Hepatocyte (in vitro differentiated cells): ENCODE measurements around the gene POU6F2. TPM values are rescaled to one million over a fixed set of nuclear protein-coding genes. Genes with fewer than 3 reads are reported as not detected.

Experiments
- DNase-seq: peaks from one replicate; pipeline ENCODE4 v3.0.0-alpha.2; 2016; ENCODE audit warnings: low spot score
- H2AFZ ChIP-seq: fragments of 200-600 bp; sonication (generic); 2 replicates; pipeline ENCODE4 v1.6.0; 2016; ENCODE audit warnings: antibody characterized with exemption, mild to moderate bottlenecking
- H3K27ac ChIP-seq: fragments of 200-600 bp; sonication (generic); 2 replicates; pipeline ENCODE4 v1.5.1; 2016; ENCODE audit warnings: mild to moderate bottlenecking
- H3K27me3 ChIP-seq: fragments of 200-600 bp; sonication (generic); 2 replicates; pipeline ENCODE4 v1.6.1; 2016
- H3K36me3 ChIP-seq: fragments of 200-600 bp; sonication (generic); replicated peaks from 2 replicates; pipeline ENCODE4 v1.5.1; 2016; ENCODE audit warnings: low read depth; ENCODE audit not compliant: insufficient read depth
- H3K4me1 ChIP-seq: fragments of 200-600 bp; sonication (generic); 2 replicates; pipeline ENCODE4 v1.5.1; 2016; ENCODE audit warnings: mild to moderate bottlenecking, moderate library complexity; ENCODE audit not compliant: insufficient read depth
- H3K4me2 ChIP-seq: fragments of 200-600 bp; sonication (generic); 2 replicates; pipeline ENCODE4 v1.6.0; 2016
- H3K4me3 ChIP-seq: fragments of 200-600 bp; sonication (generic); 2 replicates; pipeline ENCODE4 v1.5.1; 2016; ENCODE audit warnings: mild to moderate bottlenecking
- H3K79me2 ChIP-seq: fragments of 200-600 bp; sonication (generic); 2 replicates; pipeline ENCODE4 v1.6.0; 2017; ENCODE audit warnings: mild to moderate bottlenecking
- H3K9me2 ChIP-seq: fragments of 200-600 bp; sonication (generic); replicated peaks from 2 replicates; pipeline ENCODE4 v1.6.0; 2017; ENCODE audit warnings: mild to moderate bottlenecking; ENCODE audit not compliant: insufficient read depth
- H3K9me3 ChIP-seq: fragments of 200-600 bp; sonication (generic); 2 replicates; pipeline ENCODE4 v1.5.1; 2016; ENCODE audit warnings: low read depth, mild to moderate bottlenecking
- H4K20me1 ChIP-seq: fragments of 200-600 bp; sonication (generic); 2 replicates; pipeline ENCODE4 v1.6.0; 2016; ENCODE audit warnings: mild to moderate bottlenecking; ENCODE audit not compliant: insufficient read depth, poor library complexity, severe bottlenecking
- CTCF ChIP-seq: fragments of 200-600 bp; sonication (generic); IDR thresholded peaks from 2 replicates; pipeline ENCODE4 v1.5.1; 2016; ENCODE audit warnings: antibody characterized with exemption, mild to moderate bottlenecking; ENCODE audit not compliant: poor library complexity
- EZH2 ChIP-seq: fragments of 200-600 bp; sonication (generic); IDR thresholded peaks from 2 replicates; pipeline ENCODE4 v1.6.1; 2016; ENCODE audit warnings: antibody characterized with exemption, mild to moderate bottlenecking, borderline replicate concordance
- EZH2phosphoT487 ChIP-seq: fragments of 200-600 bp; sonication (generic); IDR thresholded peaks from one replicate; pipeline ENCODE4 v1.6.1; 2018; ENCODE audit warnings: antibody characterized with exemption, mild to moderate bottlenecking, low read depth, moderate library complexity; ENCODE audit not compliant: unreplicated experiment, severe bottlenecking
- WGBS: methylation state at CpG from one replicate; pipeline ENCODE4 v1.1.6; 2016; ENCODE audit warnings: low lambda C conversion rate; ENCODE audit errors: missing lambda C conversion rate; 5-methylcytosine and 5-hydroxymethylcytosine counted together
- polyA plus RNA-seq: library from polyadenylated mRNA; unstranded; fragments of >200 nt; fragmentation: Nextera tagmentation; extraction: Ambion mirVana; gene quantifications from 2 replicates; pipeline ENCODE4 v1.2.1, GENCODE V29; 2016
- total RNA-seq: library from RNA; depleted of rRNA; stranded (reverse); fragments of >200 nt; gene quantifications from 2 replicates; pipeline ENCODE4 v1.2.3, GENCODE V29; 2014

Gene POU6F2
- total and polyA plus RNA-seq, 2 experiments from 2014 or later: 0.67 to 1.4 TPM

GRCh38 chr7:39144420-39144819 lies 166.7 kb downstream of the POU6F2 start:
- H3K4me3 ChIP-seq: no peak overlapping the region

DNA sequence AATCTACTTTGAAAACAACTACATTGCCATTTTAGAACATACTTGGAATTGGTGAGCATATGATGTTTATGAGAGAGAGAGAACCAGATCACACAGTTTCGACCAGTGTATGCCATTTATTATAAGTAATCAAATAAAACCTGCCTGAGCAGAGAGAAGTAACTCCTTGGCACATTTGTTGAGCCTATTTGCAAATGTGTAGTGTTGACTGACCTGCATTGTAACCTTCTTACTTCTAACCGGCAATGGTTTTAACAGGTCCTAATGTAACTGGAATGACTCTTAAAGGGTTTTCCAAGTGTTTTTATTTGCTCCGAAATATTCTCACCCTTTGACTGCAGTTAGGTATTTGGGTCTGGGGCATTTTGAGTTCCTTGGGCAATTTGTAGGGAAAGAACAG lies 167.6 kb downstream of the POU6F2 start:
- Histone ChIP-seq H4K20me1 (no peaks in the 10 kb centered on the region), H3K4me2 (no peak overlapping the region), H2AFZ (no peak overlapping the region), H3K27me3 (no peaks in the 10 kb centered on the region), H3K4me3 (no peak overlapping the region), H3K27ac (no peak overlapping the region), H3K9me3 (no peaks in the 10 kb centered on the region), H3K9me2 (no peaks in the 10 kb centered on the region), H3K79me2 (no peaks in the 10 kb centered on the region), H3K4me1 (no peaks in the 10 kb centered on the region), H3K36me3 (no peaks in the 10 kb centered on the region)
- no peak for DNase-seq
- TF ChIP-seq CTCF: no peak
- TF ChIP-seq EZH2phosphoT487: no peak
- no peak for TF ChIP-seq EZH2
- 83% methylated on average over 3 of the region's 3 CpGs for WGBS

More at GRCh38 chr7:39144420-39144819, 166.7 kb downstream of the POU6F2 start:
- Histone ChIP-seq H3K9me3 (no peaks in the 10 kb centered on the region), H4K20me1 (no peaks in the 10 kb centered on the region), H3K9me2 (no peaks in the 10 kb centered on the region), H3K36me3 (no peaks in the 10 kb centered on the region), H3K27ac (no peak overlapping the region), H2AFZ (no peak overlapping the region), H3K4me2 (no peak overlapping the region), H3K4me1 (no peaks in the 10 kb centered on the region), H3K27me3 (no peaks in the 10 kb centered on the region), H3K79me2 (no peaks in the 10 kb centered on the region)
- 87% methylated on average over 1 of the region's 1 CpG for WGBS
- no peak for TF ChIP-seq EZH2phosphoT487
- no peak for TF ChIP-seq CTCF
- TF ChIP-seq EZH2: no peak
- no peak for DNase-seq

DNA sequence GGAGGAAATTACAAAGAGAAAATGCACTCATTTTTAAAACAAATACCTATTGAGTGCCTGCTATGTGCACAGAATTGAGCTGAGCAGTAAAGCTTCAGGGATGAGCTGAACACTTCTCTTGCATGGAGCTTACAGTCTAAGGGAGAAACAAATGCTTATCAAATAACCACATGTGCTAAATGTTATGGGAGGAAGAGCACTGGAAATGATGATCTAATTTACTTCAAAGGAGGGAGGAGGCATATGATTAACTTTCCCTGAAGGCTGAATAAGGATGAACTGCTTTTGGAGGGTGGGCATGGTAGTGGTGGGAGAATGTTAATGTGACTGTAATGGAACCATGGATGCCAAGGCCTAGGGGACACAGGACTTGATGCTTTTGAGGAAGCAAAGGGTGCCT lies 168.2 kb downstream of the POU6F2 start:
- Histone ChIP-seq H3K9me2 (no peaks in the 10 kb centered on the region), H3K4me3 (no peak overlapping the region), H4K20me1 (no peaks in the 10 kb centered on the region), H3K4me1 (no peaks in the 10 kb centered on the region), H3K9me3 (no peaks in the 10 kb centered on the region), H2AFZ (no peak overlapping the region), H3K27me3 (no peaks in the 10 kb centered on the region), H3K79me2 (no peaks in the 10 kb centered on the region), H3K4me2 (no peak overlapping the region), H3K27ac (no peak overlapping the region), H3K36me3 (no peaks in the 10 kb centered on the region)
- TF ChIP-seq EZH2phosphoT487: no peak
- TF ChIP-seq EZH2: no peak
- no peak for TF ChIP-seq CTCF
- no peak for DNase-seq

DNA sequence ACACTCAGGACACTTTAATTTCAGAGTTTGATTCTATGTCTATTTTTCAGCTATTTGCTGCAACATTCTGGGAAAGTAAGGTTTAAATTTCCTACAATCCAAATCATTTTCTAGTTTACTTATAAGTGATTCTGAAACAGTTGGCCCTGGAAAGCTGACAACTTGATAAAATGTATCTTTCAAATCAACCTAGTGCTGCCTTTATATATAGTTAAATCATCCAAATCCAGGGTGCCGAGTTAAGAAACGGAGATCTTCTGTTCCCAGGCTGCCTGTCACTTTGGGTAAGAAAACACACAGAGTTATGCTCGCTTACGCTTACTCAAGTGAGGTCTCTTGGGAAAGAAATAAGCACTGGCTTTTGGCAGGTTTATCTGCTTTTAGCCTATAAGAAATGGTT lies 175.0 kb downstream of the POU6F2 start:
- Histone ChIP-seq H3K9me2 (no peaks in the 10 kb centered on the region), H3K4me3 (no peak overlapping the region), H3K4me1 (no peaks in the 10 kb centered on the region), H3K27me3 (no peaks in the 10 kb centered on the region), H4K20me1 (no peaks in the 10 kb centered on the region), H3K36me3 (no peaks in the 10 kb centered on the region), H3K79me2 (no peaks in the 10 kb centered on the region), H3K9me3 (no peaks in the 10 kb centered on the region), H2AFZ (no peak overlapping the region), H3K27ac (no peak overlapping the region), H3K4me2 (no peak overlapping the region)
- DNase-seq: no peak
- TF ChIP-seq EZH2phosphoT487 (no peak), EZH2 (no peak), CTCF (no peak)
- WGBS: 87% methylated on average over 4 of the region's 4 CpGs
